GM23248 (cell line): ENCODE results near the gene SMARCD1.

Source experiments
- EZH2 ChIP-seq: fragments of 200-600 bp; sonication (generic); IDR thresholded peaks from 2 replicates; pipeline ENCODE4 v1.6.1; 2018; ENCODE audit warnings: antibody characterized with exemption, mild to moderate bottlenecking; ENCODE audit not compliant: insufficient read depth, poor library complexity, severe bottlenecking
- EZH2phosphoT487 ChIP-seq: fragments of 200-600 bp; sonication (generic); IDR thresholded peaks from 2 replicates; pipeline ENCODE4 v1.6.1; 2018; ENCODE audit warnings: antibody characterized with exemption, moderate library complexity, mild to moderate bottlenecking, low read depth; ENCODE audit not compliant: insufficient read depth

DNA sequence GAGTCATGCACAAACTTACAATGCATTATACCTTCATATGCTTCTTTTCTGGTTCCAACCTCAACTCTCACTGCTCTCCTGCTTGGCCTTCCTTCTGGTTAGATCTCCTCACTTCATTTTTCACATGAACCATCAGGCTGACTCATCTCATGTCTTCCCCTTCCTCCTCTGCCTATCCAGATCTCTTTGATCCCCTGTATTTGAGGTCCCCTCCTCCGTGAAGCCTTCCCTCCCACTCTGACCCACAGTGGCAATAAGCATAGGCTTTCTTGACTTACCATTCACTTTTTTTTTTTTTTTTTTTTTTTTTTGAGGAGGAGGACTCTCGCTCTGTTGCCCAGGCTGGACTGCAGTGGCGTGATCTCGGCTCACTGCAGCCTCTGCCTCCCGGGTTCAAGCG is 42.4 kb upstream of the SMARCD1 start:
- TF ChIP-seq EZH2: no peak
- TF ChIP-seq EZH2phosphoT487: no peak
